GM21576 (cell line): ENCODE results near the gene FABP1.

Experiments used
- ATAC-seq: cut with Tn5 transposase; IDR thresholded peaks from one replicate; pipeline ENCODE4 v1.9.1; 2021; ENCODE audit warnings: mild to moderate bottlenecking, moderate library complexity; ENCODE audit not compliant: unreplicated experiment

Gene FABP1

DNA sequence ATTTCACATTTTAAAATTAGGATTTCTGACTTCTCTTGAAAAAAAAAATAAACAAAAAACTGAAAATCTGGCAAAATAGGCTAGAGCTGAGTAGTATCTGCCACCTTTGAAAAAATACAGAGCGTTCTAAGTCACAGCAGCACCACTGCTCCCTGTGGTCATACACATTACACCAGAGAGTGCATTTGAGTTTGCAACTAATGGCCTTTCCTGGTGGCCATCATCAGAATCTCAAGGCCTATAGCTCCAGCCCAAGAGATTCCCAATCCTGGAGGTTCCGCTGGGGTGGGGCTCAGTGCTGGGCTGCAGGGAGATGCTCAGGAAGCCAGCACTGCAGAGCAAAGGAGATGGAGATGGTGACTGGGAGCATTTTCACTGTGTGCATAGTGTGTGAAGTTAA lies 42.8 kb downstream of the FABP1 start:
- no peak for ATAC-seq

- ATAC-seq: no peak
Observed at GRCh38 chr2:88082781-88083180, 45.1 kb downstream of the FABP1 start.

- no peak for ATAC-seq
Observed at GRCh38 chr2:88081924-88082608, 45.8 kb downstream of the FABP1 start.

DNA sequence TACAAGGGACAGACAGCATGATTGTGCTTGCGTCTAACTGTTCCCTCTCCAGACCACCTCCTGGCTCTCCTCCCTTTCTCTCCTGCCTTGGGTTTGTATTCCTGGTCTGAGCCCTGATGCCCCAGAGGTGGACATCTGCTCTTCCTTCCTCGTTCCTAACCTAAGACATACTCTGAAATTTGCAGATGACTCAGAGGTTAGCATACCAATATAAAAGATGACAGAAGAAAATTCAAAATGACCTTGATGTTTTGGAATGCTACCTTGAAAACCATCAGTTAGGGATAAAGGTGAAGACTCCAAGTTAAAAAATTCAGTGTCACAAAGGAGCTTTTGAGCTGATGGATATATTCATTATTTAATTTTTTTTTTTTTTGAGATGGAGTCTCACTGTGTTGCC lies 47.3 kb downstream of the FABP1 start:
- ATAC-seq: no peak

GRCh38 chr2:88078643-88079172 lies 49.2 kb downstream of the FABP1 start:
- no peak for ATAC-seq

DNA sequence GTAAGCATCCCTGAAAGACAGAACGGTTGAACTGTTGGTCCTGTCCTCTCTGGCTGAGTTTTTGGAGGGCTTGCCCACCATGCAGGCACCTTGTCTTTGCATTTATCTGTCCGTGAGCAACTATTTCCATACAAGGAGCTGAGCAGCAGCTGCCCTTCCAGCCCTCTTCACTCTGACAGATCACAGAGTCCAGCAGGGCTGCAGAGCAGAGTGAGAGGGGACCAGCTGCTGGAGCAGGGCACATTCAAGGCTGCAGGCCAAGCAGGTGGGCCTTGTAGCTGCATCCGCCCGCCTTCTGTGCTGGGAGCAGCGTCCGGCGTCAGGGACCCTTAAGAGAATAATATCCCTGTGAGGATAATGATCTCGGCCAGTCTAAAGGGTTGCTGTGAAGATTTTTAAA lies 50.8 kb downstream of the FABP1 start:
- no peak for ATAC-seq

DNA sequence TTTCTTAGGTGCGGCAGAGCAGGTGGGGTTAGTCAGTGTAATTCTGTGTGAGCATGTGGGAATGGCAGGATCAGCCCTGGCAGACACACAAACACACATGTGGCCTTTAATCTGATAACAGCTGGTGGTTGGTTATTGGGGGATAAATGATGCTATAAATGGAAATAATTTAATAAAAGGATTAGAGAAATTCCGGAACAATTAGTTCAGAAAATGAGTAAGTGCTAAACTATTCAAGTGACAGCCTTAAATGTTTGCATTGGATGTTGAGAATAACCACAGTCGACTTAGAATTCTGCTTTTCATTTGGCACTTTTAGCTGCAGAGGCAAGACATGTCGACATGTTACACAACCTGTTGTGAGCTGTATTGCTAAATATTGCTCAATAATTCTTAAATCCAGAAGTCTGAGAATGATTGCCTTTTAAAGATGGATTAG lies 53.0 kb downstream of the FABP1 start:
- ATAC-seq: no peak

GRCh38 chr2:88074150-88074549 lies 53.7 kb downstream of the FABP1 start:
- no peak for ATAC-seq
